Vein endothelial cell (primary cell): Measurements from ENCODE around the gene DUX4. TPM values are rescaled to one million over a fixed set of nuclear protein-coding genes. Genes with fewer than 3 reads are reported as not detected.

ENCODE experiments used
- small RNA-seq: library from RNA; depleted of rRNA; stranded (forward); fragments of <200 nt; gene quantifications from one replicate; pipeline ENCODE3, GENCODE V24; 2012
- total RNA-seq: library from RNA; depleted of rRNA; stranded (reverse); fragments of >200 nt; gene quantifications from 2 replicates; pipeline ENCODE4 v1.2.3, GENCODE V29; 2012

Gene DUX4
- not detected in 2 replicates for total RNA-seq

GRCh38 chr4:190173428-190173827, at the start of gene DUX4:
Gene DUX4 (plus strand): TSS chr4:190173774. CDS start chr4:190173774, 0 bp downstream.

Small RNA genes within 50 kb of the gene (small RNA-seq; reads per million reads assigned to genes)
- gene AC215524.1: not detected

Other genes with a start within 250 kb of the DUX4 start
- gene FRG1, start 232.9 kb upstream of the DUX4 start, total RNA-seq: 30.1 and 39.6 TPM in 2 replicates
- gene FRG2, start 146.5 kb upstream of the DUX4 start, total RNA-seq: not detected in 2 replicates
- gene DBET, start 109.3 kb upstream of the DUX4 start, total RNA-seq: not detected in 2 replicates